CD4-positive, alpha-beta T cell treated with Interleukin-15 for 1 hour (primary cell): ENCODE data around the gene ASPHD1.

Experiments used
- DNase-seq: peaks from one replicate; pipeline ENCODE4 v3.0.0-alpha.2; 2020

The ASPHD1 gene

DNA sequence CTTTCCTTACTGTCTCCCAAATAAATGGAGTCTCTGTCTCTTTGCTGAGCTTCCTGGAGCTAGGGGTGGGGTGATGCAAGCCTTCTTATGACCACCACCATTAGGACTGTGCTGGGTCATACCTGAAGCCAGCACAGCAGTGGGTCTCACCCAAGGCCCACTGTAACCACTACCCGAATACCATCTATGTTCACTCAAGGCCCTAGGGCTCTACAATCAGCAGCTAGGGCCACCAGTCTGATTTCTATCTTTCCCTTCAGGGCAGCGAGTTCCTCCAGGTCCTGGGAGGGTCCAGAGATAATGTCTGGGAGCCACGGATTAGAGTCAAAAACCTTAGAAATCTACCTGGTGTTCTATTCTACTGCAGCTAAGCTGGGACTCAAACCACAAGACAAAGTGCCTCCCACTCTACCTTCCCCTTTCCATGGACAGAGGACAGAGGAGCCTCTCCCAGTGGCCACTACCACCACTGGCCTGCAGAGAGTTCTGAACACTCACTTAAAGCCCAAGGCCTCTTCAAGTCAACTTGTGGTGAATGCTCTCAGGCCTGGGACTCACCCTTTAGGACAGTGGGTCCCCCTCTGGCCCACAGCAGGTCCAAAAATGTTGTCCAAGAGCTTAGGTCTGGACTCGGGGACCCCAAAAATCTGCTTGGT, 50.6 kb downstream of the ASPHD1 start:
- no peak for DNase-seq

DNA sequence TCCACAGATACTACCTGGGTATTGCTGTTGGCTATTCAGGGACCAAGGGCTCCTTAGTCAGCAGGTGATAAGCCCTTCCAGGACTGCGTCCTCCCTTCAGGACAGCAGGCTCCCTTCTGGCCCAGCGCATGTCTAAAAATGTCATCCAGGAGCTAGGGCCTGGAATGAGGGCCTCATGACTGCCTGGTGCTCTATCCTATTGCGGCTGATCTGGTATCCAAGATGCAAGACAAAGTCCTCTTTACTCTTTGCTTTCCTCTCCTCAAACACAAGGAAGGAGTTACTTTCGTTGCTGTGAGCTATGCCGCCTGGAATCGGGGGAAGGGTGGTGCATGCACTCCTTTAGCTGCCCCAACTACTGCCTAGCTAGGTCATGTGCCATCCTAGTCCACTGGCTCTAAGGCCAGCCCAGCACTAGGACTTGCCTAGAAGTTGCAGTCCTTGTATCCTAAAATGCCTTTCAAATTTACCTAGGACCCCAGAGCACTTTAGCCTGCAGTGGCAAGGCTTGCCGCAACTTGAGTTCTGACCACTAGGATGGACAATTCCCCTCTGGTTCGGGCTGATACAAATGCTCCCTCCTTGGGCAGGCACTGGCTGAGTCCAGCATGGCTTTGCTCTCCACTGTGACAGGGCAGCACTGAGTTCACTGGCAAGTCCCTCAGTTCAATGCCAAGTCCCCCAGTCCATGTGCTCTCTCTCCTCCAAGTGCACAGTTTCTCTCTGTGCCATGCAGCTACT, 51.5 kb downstream of the ASPHD1 start:
- DNase-seq, result no peak
